HG02759 (cell line): Measurements from ENCODE around the gene TRIO.

Experiments used
- ATAC-seq: cut with Tn5 transposase; IDR thresholded peaks from one replicate; pipeline ENCODE4 v1.9.1; 2021; ENCODE audit warnings: mild to moderate bottlenecking, moderate library complexity; ENCODE audit not compliant: unreplicated experiment

TRIO gene

DNA sequence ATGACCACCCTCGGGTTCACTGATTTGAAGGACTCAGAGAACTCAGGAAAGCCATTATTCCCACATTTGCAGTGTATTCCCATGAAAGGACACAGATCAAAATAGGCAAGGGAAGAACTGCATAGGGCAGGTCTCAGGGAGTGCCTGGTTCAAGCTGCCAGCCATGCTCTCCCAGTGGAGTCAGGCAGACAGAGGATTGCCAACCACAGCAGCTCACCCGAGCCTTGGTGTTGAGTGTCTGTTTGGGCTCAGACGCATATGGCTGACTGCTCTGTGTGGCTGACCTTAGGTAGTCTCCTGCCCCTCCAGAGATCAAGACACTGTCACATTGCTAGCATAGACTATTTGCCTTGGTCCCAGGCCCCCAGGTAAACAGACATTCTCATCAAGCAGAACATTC, 322.6 kb downstream of the TRIO start:
- ATAC-seq: no peak

DNA sequence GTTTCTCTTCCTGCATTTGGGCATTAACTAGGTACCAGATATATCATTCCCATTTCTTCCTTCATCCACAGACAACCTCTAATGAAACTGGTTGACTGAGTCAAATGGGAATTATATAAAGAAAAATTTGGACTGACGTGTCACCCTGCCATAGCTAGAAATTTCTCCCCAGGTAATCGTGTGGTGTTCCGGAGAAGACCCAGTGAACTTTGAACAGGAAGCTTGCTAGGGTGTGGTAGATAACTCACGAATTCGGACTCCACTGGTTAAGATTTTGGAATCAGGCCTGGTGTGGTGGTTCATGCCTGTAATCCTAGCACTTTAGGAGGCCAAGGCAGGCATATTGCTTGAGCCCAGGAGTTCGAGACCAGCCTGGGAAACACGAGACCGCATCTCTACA, 324.1 kb downstream of the TRIO start:
- no peak for ATAC-seq

DNA sequence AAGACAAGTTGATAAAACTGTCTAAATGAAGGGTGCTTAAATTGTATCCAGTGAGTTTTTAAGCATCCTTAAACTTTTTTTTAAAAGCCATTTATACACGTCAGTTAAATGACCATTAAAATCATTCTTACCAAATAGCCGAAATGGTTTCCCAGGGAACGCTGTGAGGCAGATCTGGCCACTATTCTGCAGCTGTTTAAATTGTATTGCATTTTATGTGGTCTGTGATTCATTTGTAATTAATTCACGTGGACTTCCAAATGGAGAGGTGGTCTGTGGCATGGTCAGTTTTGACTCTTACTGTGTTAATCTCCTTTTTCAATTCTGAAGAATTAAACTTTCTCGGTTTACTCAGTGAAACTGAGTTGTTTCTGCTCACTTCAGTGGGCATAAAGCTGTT, 324.7 kb downstream of the TRIO start:
- no peak for ATAC-seq

DNA sequence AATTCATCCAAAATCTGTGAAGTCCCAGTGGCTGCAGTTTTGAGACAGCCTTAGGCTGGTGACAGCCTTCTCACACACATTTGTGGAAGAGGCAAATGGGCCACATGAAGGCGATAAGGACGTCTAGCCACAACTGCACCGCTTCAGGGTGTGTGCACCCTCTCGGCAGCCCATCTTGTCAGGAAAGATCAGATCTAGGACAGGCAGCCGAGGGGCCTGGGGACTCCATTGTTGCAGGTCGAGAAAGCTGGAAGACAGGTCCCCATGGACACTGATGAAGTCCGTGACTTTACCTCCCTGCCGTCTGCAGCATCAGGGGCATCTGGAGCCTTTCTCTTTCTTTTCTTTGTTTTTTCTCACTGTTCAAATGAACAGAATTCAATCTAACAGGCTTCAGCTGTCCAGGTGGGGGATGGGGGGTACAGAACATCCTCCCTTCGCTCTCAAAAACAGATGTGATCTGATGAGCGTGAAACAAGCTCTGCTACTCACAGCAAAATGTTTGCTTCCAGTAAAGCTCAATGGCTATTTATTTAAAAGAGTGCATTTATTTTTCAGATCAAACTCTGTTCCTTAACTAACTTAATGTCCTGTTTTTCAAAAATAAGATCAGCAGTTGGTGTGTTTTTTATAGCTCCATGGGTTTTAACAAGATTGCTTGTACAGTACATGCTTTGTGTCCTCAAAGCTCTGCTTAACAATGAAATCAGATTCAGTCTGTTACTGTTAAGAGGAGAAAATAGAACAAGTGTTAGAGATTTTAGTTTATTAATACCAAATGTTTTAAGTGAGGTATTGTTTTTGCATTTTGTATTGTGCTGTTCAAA, 326.6 kb downstream of the TRIO start:
- no peak for ATAC-seq

DNA sequence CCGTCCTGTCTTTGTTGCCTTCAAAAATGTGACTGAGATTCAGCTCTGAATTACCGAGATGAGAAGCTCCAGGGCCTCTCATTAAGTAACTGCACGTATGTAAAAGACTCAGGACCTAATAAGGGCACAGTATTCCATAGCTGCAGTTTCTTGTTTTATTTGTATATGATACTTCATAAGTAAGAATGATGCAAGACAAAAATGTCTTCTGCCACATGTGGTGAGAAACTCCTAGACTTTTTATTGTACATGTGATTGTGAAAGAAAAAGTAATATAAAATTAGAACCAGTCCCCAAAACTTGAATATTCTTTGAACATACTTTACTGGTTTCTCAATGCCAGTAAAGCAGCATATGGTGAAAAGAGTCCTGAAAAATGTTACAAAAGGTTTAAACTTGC, 328.4 kb downstream of the TRIO start:
- no peak for ATAC-seq

DNA sequence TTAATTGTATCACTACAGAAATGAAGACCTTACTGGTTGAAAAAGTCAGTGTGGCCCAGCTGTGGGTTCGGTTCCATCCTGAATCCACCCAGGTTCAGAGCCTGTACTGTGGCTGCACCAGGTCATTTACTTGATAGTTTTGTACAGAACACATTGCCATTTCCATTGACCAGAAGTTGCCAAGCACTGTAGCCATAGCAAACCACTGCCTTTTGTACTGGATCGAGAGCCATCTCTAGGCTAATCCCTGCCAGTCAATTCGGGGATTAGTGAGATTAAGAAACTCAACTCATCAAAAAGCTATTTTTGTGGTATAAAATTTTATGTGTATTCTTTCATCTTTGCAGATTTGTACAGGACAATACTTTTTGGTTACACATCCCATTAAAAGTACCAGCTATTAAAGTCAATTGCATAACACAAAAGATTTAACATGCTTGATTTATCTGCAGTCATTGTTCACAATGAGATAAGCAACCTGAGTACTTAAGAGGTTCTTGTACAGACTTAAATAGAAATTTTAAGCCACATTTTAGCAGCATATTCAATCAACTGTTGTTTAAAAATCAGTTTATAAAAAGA, 329.9 kb downstream of the TRIO start:
- no peak for ATAC-seq

DNA sequence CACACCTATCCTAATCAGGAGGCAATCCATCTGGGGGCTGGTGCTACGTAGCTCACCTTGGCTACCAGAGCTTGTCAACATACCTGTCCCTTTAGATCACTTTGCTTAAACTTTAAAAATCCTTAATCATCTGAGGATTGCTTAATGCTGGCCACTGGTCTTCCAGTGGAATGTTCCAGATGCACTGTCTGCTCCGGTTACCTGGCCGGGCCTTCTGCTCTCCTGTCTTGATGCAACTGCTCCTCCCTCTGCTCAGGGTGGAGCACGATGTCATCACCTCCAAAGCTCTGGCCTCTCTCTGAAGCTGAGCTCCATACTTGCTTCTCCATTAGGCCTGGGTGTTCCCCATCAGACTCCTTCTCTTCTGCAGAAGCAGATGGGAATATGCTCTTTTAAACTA, 331.9 kb downstream of the TRIO start:
- no peak for ATAC-seq

DNA sequence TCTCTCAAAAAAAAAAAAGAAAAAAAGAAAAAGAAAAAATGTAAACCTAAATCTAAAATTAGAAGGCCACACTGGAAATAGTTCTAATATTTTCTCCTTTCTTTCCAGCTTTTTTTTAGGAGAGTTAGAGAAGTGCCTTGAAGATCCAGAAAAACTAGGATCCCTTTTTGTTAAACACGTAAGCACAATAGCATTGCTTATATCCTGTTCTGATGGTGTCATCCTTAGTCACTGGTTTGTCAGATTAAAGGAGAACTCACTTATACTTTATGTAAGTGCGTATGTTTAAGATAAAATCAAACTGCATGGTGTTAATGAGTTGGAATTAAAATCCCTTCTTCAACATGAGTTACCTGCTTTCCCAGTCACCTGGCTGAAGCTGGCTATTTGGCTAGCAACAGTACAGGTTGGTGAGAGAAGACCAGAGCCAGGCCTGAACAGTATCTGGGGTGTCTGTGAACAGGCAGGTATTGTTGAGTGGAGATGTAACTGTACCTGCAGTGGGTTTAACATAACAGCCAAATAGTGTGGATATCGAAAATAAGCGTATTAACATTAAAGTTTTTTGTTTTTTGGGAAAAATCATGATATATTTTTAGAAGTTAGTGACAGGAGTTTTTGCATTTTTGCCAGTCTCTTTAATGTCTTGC, 333.8 kb downstream of the TRIO start:
- no peak for ATAC-seq

DNA sequence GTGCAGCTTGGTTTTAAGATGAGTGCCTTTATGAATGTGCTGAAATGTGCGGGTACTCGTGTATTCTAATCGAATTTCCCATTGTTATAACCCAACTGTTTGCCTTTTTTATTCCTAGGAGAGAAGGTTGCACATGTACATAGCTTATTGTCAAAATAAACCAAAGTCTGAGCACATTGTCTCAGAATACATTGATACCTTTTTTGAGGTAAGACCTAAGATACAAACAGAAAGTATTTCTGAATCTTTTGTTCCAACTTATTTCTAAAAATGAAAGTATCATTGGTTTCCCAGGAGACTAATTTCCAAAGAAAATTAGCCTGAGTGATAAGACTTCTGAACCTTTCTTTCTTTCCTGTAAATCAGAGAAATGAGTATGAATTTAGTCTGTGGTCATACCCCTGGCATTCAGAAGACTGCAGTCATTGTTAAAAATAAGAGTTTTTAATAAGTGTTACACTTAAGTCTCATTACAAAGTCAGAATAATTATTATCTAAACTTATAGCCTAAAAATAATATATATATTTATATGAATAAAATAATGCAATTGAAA, 336.1 kb downstream of the TRIO start:
- no peak for ATAC-seq

DNA sequence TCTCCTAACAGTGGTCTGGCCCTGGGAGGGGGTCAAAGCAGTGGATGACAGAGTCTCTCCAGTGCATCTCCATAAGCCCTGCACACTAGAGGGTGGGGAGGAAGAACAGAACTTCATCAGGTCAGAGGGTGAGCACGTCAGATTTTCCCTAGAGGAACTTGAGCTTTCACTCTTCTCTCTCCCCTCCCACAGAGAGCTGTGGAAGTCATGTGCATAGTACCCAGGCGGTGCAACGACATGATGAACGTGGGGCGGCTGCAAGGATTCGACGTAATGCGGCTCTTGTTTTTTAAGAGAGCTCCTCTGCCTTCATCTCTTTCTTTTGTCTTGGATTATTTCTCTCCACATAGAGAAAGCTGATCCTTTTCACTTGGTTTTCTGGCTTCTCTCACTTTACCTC, 338.2 kb downstream of the TRIO start:
- no peak for ATAC-seq

DNA sequence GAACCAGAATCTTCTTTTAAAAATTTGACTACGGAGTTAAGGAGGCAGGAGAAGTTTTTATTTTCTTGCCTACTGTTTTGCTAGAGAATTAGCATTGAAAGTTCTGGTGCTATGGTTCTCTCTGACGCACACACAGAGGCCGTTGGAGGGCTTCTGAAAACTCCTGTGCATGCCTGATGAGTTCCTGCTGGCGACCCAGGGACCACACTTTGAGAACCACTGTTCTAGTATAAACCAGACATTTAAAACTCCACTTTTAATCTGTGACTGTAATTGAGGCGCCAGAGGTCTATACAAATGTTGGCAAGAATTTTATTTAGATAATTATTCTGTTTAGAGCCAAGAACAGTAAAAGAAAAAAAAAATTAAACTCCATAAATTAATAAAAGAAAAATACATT, 338.9 kb downstream of the TRIO start:
- ATAC-seq: no peak

DNA sequence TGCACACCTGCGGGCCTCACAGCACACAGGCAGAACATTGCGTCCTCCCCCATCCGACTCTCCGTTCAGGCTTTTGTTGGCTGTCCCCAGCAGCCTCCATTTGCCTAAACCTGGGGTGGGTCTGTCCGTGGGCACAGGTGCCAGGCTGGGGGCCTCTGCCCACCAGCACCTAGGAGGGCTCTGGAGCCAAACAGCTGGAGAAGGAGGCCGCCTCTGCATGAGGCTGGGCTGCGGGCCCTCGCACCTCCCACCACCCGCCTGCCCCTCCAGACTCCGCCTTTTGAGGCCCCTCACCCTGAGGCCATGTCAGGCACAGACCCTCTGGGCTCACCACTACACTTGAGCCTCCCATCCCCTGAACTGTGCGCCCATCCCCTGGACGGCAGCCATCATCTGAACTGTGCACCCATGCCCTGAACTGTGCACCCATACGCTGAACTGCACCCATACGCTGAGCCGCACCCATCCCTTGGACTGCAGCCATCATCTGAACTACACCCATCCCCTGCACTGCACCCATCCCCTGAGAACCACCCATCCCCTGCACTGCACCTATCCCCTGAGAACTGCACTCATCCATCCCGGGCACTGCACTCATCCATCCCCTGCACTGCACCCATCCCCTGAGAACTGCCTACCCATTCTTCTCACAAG, 340.5 kb downstream of the TRIO start:
- no peak for ATAC-seq

DNA sequence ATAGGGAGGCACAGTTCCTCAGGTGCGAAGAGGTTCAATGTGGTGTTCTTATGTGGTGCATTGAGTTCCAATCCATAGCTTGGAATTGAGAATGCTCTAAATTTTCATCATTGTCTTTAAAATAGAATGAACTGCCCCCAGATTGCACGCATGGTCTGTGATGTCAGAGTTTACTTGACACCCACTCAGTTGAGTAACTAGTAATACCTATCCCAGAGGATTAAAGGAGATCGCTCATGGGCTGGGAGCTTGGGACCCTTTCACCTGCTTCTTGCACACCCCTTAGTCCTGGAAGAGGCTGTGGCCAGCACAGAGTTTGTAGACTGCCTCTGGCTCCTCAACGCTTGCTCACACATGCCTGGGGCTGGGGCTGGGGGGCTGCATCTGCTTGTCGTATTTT, 343.3 kb downstream of the TRIO start:
- no peak for ATAC-seq

DNA sequence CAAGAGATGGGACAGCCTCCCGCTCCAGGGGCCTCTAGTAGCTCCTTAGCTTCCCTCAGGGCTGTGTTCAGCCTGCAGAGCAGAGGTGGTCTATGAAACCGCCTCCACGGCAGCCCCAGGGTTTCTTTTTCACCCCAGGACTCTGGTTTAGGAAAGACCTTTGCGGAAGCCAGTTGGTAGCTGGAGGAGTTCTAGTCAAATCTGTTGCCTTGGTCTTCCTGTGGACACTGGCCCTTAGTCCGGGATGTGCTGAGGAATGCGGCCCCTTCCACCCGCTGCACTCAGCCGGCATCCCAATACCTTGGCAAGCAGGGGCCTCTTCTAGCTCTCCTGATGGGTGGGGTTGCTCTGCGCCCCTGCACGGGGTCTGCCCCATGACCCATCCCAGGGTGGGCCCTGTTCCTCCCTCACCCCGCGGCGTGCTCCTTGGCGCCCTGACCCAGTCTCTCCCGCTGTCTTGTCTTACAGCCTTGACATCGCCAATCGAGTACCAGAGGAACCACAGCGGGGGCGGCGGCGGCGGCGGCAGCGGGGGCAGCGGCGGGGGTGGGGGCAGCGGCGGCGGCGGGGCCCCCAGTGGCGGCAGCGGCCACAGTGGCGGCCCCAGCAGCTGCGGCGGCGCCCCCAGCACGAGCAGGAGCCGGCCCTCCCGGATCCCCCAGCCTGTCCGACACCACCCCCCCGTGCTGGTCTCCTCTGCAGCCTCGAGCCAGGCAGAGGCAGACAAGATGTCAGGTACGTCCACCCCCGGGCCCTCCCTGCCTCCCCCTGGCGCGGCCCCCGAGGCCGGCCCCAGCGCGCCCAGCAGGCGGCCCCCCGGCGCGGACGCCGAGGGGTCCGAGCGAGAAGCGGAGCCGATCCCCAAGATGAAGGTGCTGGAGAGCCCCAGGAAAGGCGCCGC, 344.1 kb downstream of the TRIO start:
- no peak for ATAC-seq

DNA sequence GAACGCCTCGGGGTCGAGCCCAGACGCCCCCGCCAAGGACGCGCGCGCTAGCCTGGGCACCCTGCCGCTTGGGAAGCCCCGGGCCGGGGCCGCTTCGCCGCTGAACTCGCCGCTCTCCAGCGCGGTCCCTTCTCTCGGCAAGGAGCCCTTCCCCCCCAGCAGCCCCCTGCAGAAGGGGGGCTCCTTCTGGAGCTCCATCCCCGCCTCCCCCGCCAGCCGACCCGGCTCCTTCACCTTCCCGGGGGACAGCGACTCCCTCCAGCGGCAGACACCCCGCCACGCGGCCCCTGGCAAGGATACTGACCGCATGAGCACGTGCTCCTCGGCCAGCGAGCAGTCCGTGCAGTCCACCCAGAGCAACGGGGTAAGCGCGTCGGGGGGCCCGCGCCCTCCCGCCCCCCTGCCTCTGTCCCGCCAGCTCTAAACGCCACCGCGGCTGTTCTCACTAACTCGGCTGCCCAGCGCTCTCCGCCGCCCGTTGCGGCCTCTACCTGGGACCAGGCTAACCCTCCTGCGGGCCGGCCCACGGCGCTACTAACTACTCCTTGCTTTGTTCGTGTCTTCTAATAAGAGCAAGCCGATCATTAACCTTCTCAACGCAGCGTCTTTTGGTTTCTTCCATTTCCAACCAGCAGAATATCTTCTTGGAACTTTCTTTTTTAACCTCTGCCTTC, 344.9 kb downstream of the TRIO start:
- ATAC-seq: no peak

DNA sequence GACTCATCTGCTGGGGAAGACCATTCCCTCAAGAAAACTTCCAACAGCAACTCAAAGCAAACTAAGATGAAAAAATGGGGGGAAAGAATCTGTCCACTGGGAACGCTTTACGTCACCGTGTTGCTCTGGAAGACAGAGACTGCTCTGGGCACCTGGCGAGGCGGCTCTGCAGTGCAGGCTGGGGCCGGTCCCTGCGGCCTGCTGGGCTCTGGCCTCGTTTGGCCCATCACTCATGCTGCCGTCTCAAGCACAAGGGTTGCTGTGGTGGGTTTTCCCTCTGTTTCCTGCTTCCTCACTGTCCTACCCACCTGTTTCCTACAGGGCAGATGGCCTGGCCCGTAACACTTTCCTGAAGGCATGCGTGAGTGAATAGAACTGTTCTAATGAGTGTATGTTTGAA, 345.6 kb downstream of the TRIO start:
- ATAC-seq: no peak

DNA sequence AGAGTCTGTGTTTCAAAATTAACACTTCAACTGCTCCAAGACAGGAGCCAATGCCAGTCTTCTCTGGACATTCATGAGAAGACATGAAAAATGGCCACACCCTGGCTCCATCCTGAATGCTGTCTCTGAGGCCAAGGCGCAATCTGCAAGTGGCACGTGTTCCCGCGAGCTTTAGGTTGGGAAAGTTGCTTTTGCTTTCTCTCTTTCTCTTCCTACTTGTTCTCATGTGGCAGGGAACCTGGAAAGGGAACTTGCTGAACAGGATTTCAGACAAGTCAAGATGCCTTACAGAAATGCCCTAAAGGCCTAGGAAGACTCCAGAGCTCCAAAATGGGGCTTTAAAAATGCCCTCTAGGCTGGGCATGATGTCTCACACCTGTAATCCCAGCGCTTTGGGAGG, 346.5 kb downstream of the TRIO start:
- ATAC-seq: no peak

DNA sequence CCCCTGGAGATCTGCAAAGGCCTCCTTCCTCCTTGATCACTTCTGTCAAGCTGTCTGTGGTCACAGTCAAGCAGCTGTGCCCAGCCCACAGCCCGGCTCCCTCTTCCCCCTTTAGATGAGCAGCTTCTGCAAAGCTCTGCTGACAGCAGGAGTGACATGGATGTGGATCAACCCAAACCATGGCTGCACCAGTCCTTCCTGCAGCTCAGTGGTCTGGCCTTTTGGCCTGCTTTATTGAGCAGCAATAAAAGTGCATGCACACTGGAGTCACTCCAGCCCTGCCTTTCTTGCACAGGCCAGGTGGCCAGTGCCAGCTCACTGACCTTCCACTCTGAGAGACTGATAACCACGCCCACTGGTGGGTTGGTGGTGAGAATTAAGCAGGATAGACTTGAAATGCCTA, 347.2 kb downstream of the TRIO start:
- no peak for ATAC-seq

DNA sequence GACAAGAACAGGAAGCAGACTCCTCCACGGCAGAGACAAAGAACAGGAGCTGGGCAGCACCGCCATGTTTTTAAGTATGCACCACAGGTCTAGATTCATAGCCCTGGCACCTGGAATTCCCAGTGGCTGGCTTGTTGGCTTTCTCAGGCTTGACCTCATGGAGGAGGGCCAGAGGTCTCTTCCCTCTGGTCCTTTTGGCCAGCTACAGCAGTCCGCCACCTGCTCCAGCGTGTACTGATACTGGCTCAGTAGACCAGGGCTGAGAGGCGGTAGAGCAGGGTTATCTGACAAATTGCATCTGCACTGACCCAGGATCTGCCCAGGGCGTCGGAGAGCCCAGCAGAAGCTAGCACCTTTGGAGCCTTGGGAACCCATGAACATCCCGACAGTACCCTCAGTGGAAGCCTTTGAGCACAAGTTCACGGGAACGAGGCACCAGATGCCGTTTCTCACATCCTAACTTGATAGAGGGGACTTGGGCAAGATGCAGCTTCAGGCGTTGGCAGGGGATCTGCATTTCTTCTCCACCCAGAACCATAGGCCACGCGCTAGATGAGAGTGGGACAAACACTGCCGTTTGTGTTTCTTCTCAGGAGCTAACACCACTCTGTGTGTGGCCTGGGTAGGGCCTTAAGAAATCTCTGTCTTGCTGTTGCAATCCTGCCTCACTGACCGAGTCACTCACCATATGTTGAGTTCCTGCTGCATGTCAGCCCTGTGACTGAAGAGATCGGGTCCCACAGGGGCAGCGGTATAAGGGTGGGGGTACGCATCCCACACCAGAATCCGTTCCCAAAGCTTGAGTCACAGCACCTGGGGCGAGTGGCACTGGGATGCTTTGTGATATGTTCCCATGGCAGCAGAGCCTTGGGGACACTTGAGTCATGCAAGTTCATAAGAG, 348.1 kb downstream of the TRIO start:
- no peak for ATAC-seq
